IPS-18a (cell line): ENCODE data around the gene PCDHB9.
"Not testable (repeated sequence)": the region's sequence is repeated elsewhere in the genome, so short reads cannot be mapped to it uniquely, and the experiment has no call there.

ENCODE experiments used
- H3K27ac ChIP-seq: one replicate; pipeline ENCODE4 v1.5.1; 2013; ENCODE audit warnings: low read length
- H3K27me3 ChIP-seq: one replicate; pipeline ENCODE4 v1.6.1; 2013; ENCODE audit warnings: mild to moderate bottlenecking, low read length; ENCODE audit not compliant: control insufficient read depth, insufficient read depth
- H3K36me3 ChIP-seq: one replicate; pipeline ENCODE4 v1.6.1; 2013; ENCODE audit warnings: low read depth, low read length; ENCODE audit not compliant: control insufficient read depth
- H3K4me1 ChIP-seq: one replicate; pipeline ENCODE4 v1.6.1; 2013; ENCODE audit warnings: low read depth, low read length; ENCODE audit not compliant: control insufficient read depth
- H3K4me3 ChIP-seq: one replicate; pipeline ENCODE4 v1.5.1; 2013; ENCODE audit warnings: low read length
- H3K9ac ChIP-seq: one replicate; pipeline ENCODE4 v1.6.1; 2013; ENCODE audit warnings: mild to moderate bottlenecking, low read length, moderate library complexity
- H3K9me3 ChIP-seq: one replicate; pipeline ENCODE4 v1.6.1; 2013; ENCODE audit warnings: low read depth, low read length; ENCODE audit not compliant: control insufficient read depth

The PCDHB9 gene

GRCh38 chr5:141216035-141216434 is 29.1 kb downstream of the PCDHB9 start:
- not testable (repeated sequence) for H3K27me3 ChIP-seq, H3K9ac ChIP-seq, H3K4me3 ChIP-seq, H3K4me1 ChIP-seq, H3K36me3 ChIP-seq, H3K9me3 ChIP-seq, H3K27ac ChIP-seq

GRCh38 chr5:141223112-141223783 is 36.3 kb downstream of the PCDHB9 start, which contains the start of gene PCDHB14:
Gene PCDHB14 (plus strand): TSS chr5:141223343. CDS start chr5:141223506, 163 bp downstream.
- Histone ChIP-seq H3K9ac (peak within 1 kb of the TSS; percentile 26), H3K27ac (no peak within 1 kb of the TSS), H3K27me3 (no peaks in the 10 kb centered on the region), H3K36me3 (no peaks in the 10 kb centered on the region), H3K4me3 (peak within 1 kb of the TSS; percentile 43), H3K4me1 (no peaks in the 10 kb centered on the region), H3K9me3 (no peaks in the 10 kb centered on the region)

GRCh38 chr5:141224844-141225243 is 37.9 kb downstream of the PCDHB9 start:
- H3K4me3 ChIP-seq, H3K9me3 ChIP-seq, H3K9ac ChIP-seq, H3K27ac ChIP-seq, H3K27me3 ChIP-seq, H3K4me1 ChIP-seq, H3K36me3 ChIP-seq: not testable (repeated sequence)

GRCh38 chr5:141225421-141225820 is 38.5 kb downstream of the PCDHB9 start:
- not testable (repeated sequence) for H3K9ac ChIP-seq, H3K27ac ChIP-seq, H3K27me3 ChIP-seq, H3K4me3 ChIP-seq, H3K9me3 ChIP-seq, H3K4me1 ChIP-seq, H3K36me3 ChIP-seq

GRCh38 chr5:141234109-141234667 is 47.2 kb downstream of the PCDHB9 start:
- Histone ChIP-seq H3K36me3 (no peaks in the 10 kb centered on the region), H3K9me3 (peaks cover 21% of the 10 kb centered on the region), H3K27me3 (no peaks in the 10 kb centered on the region), H3K4me1 (no peaks in the 10 kb centered on the region), H3K9ac (no peak overlapping the region), H3K27ac (no peak overlapping the region), H3K4me3 (no peak overlapping the region)

- H3K4me3 ChIP-seq, H3K9ac ChIP-seq, H3K27me3 ChIP-seq, H3K27ac ChIP-seq, H3K4me1 ChIP-seq, H3K36me3 ChIP-seq: not testable (repeated sequence)
- H3K9me3 ChIP-seq = peaks cover 19% of the 10 kb centered on the region
Observed at GRCh38 chr5:141235922-141236321, 49.0 kb downstream of the PCDHB9 start.

- no peaks in the 10 kb centered on the region for H3K4me1 ChIP-seq
- H3K27ac ChIP-seq = no peak overlapping the region
- H3K9me3 ChIP-seq = peaks cover 15% of the 10 kb centered on the region
- H3K27me3 ChIP-seq = no peaks in the 10 kb centered on the region
- H3K4me3 ChIP-seq = no peak overlapping the region
- no peak overlapping the region for H3K9ac ChIP-seq
- H3K36me3 ChIP-seq = no peaks in the 10 kb centered on the region
Observed at GRCh38 chr5:141236516-141237313, 49.8 kb downstream of the PCDHB9 start.
